ENCODE data around the gene C2orf68.

Gene C2orf68

GRCh38 chr2:85605406-85606115, 6.3 kb downstream of the C2orf68 start (continued):
- no peak for TF ChIP-seq ZNF645 (tag by site-specific recombination; IDR thresholded peaks at IDR 0.05)
- TF ChIP-seq ATF2 (tag by site-specific recombination; IDR thresholded peaks at IDR 0.05; ENCODE audit: low read depth), result peak; percentile 69; the same call in 1 of the 2 replicates
- 0 out of 2 replicates have a peak, but pooled peaks have one; percentile 36 for TF ChIP-seq PRDM6 (tag by site-specific recombination; IDR thresholded peaks at IDR 0.05)

GRCh38 chr2:85604568-85605339, 7.1 kb downstream of the C2orf68 start:
- CTCF ChIA-PET, result interaction anchor here (1.3 kb wide), 2 partner anchors 8 to 10 kb away, joined by 3 to 5 read pairs; no protein-coding TSS in a partner anchor
- POLR2A ChIA-PET, result interaction anchor here (0.7 to 4.7 kb wide), 7 partner anchors 9 to 65 kb away, joined by 3 to 43 read pairs (median 6); partner anchors contain the start of genes GGCX, RNF181 and USP39
- no peak overlapping the region for H3K27ac ChIP-seq (ENCODE audit: extremely low read depth, low read depth, low read length)
- H3K4me3 ChIP-seq (ENCODE audit: low read depth, low read length), result no peak overlapping the region
- TF ChIP-seq PRDM2 (tag by site-specific recombination; IDR thresholded peaks at IDR 0.05; ENCODE audit: borderline replicate concordance), result no peak
- TF ChIP-seq ZNF324 (tag by site-specific recombination; IDR thresholded peaks at IDR 0.05), result no peak
- TF ChIP-seq WT1 (tag by site-specific recombination; IDR thresholded peaks at IDR 0.05), result no peak
- TF ChIP-seq, protein P1, sequence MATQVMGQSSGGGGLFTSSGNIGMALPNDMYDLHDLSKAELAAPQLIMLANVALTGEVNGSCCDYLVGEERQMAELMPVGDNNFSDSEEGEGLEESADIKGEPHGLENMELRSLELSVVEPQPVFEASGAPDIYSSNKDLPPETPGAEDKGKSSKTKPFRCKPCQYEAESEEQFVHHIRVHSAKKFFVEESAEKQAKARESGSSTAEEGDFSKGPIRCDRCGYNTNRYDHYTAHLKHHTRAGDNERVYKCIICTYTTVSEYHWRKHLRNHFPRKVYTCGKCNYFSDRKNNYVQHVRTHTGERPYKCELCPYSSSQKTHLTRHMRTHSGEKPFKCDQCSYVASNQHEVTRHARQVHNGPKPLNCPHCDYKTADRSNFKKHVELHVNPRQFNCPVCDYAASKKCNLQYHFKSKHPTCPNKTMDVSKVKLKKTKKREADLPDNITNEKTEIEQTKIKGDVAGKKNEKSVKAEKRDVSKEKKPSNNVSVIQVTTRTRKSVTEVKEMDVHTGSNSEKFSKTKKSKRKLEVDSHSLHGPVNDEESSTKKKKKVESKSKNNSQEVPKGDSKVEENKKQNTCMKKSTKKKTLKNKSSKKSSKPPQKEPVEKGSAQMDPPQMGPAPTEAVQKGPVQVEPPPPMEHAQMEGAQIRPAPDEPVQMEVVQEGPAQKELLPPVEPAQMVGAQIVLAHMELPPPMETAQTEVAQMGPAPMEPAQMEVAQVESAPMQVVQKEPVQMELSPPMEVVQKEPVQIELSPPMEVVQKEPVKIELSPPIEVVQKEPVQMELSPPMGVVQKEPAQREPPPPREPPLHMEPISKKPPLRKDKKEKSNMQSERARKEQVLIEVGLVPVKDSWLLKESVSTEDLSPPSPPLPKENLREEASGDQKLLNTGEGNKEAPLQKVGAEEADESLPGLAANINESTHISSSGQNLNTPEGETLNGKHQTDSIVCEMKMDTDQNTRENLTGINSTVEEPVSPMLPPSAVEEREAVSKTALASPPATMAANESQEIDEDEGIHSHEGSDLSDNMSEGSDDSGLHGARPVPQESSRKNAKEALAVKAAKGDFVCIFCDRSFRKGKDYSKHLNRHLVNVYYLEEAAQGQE (tag by site-specific recombination; IDR thresholded peaks at IDR 0.05), result no peak
- no peak for TF ChIP-seq ZNF398 (tag by site-specific recombination; IDR thresholded peaks at IDR 0.05)
- TF ChIP-seq ZNF23 (tag by site-specific recombination; IDR thresholded peaks at IDR 0.05; ENCODE audit: borderline replicate concordance), result no peak
- no peaks in the 10 kb centered on the region for H3K9me3 ChIP-seq (ENCODE audit: control insufficient read depth, insufficient read depth, low read depth, low read length)
- peaks cover 3 to 32% of the 10 kb centered on the region in 2 experiments; a peak in 2 of 3 replicates for H3K36me3 ChIP-seq (ENCODE audit: control insufficient read depth in 2 of 2, insufficient read depth in 1 of 2, low read length in 2 of 2)
- peaks cover 9% of the 10 kb centered on the region for H3K4me1 ChIP-seq (ENCODE audit: control insufficient read depth, insufficient read depth, low read length)

All from HEK293 (cell line).